HG02973 (cell line): Measurements from ENCODE around the gene LIFR.

Experiments used
- ATAC-seq: cut with Tn5 transposase; IDR thresholded peaks from one replicate; pipeline ENCODE4 v1.9.1; 2021; ENCODE audit warnings: moderate library complexity; ENCODE audit not compliant: unreplicated experiment

Gene LIFR

GRCh38 chr5:38468202-38468673 lies 88.2 kb downstream of the LIFR start:
- no peak for ATAC-seq

GRCh38 chr5:38467353-38468040 lies 88.9 kb downstream of the LIFR start:
- ATAC-seq = no peak

- no peak for ATAC-seq
Observed at GRCh38 chr5:38466424-38467189, 89.8 kb downstream of the LIFR start.

- ATAC-seq = no peak
Observed at GRCh38 chr5:38465702-38466423, 90.6 kb downstream of the LIFR start.

- no peak for ATAC-seq
Observed at GRCh38 chr5:38465061-38465460, 91.4 kb downstream of the LIFR start.

GRCh38 chr5:38463634-38464521 lies 92.6 kb downstream of the LIFR start:
- ATAC-seq = no peak

GRCh38 chr5:38462976-38463633 lies 93.3 kb downstream of the LIFR start:
- no peak for ATAC-seq

- ATAC-seq = no peak
Observed at GRCh38 chr5:38458174-38458573, 98.3 kb downstream of the LIFR start.

GRCh38 chr5:38456657-38457399 lies 99.6 kb downstream of the LIFR start:
- ATAC-seq = no peak

- peak; percentile 30 for ATAC-seq
Observed at GRCh38 chr5:38455796-38456330, 100.6 kb downstream of the LIFR start.

GRCh38 chr5:38453921-38454320 lies 102.5 kb downstream of the LIFR start:
- ATAC-seq = no peak

- ATAC-seq = peak; percentile 99
Observed at GRCh38 chr5:38453506-38453905, 102.9 kb downstream of the LIFR start.

GRCh38 chr5:38452201-38452600 lies 104.2 kb downstream of the LIFR start:
- ATAC-seq = no peak

GRCh38 chr5:38451074-38451725 lies 105.2 kb downstream of the LIFR start:
- no peak for ATAC-seq

- no peak for ATAC-seq
Observed at GRCh38 chr5:38450627-38451026, 105.8 kb downstream of the LIFR start.

GRCh38 chr5:38448568-38449350 lies 107.7 kb downstream of the LIFR start:
- no peak for ATAC-seq

GRCh38 chr5:38447786-38448185 lies 108.7 kb downstream of the LIFR start:
- no peak for ATAC-seq

GRCh38 chr5:38447056-38447455 lies 109.4 kb downstream of the LIFR start:
- ATAC-seq = no peak
